Epithelial cell of esophagus (primary cell): ENCODE data around the gene SEPTIN14.
"Not testable (repeated sequence)": the region's sequence is repeated elsewhere in the genome, so short reads cannot be mapped to it uniquely, and the experiment has no call there.

Experiments used
- DNase-seq: peaks from one replicate; pipeline ENCODE4 v3.0.0; 2010; ENCODE audit warnings: low read depth
- H3K4me3 ChIP-seq: 2 replicates; pipeline ENCODE4 v1.5.1; 2011; ENCODE audit warnings: mild to moderate bottlenecking, low read length, control low read depth
- CTCF ChIP-seq: IDR thresholded peaks from 2 replicates; pipeline ENCODE4 v1.5.1; 2011; ENCODE audit warnings: low read depth, mild to moderate bottlenecking, low read length, control low read depth, inconsistent platforms; ENCODE audit not compliant: insufficient read depth; ENCODE audit errors: missing control alignments

SEPTIN14 gene

DNA sequence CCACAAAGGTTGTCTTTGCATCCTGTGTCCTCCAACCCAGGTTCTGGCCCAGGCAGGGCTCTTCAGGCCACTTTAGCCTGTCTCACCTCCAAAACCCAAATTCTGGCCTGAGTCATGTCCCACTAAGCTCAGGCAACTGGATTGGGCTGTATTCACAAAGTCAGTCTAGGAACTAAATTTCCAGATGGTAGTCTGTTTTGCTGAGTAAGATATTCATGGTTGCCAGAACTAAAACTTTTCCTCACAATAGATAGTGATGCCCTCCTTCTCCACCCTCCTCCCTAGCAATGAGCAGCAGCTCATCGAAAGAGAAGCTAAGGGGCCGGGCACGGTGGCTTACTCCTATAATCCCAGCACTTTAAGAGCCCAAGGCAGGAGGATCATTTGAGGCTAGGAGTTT, 21.8 kb upstream of the SEPTIN14 start:
- TF ChIP-seq CTCF: no peak
- no peak overlapping the region for H3K4me3 ChIP-seq
- DNase-seq: no peak

GRCh38 chr7:55878691-55879090, 16.1 kb upstream of the SEPTIN14 start:
- TF ChIP-seq CTCF: no peak
- no peak for DNase-seq
- no peak overlapping the region for H3K4me3 ChIP-seq

DNA sequence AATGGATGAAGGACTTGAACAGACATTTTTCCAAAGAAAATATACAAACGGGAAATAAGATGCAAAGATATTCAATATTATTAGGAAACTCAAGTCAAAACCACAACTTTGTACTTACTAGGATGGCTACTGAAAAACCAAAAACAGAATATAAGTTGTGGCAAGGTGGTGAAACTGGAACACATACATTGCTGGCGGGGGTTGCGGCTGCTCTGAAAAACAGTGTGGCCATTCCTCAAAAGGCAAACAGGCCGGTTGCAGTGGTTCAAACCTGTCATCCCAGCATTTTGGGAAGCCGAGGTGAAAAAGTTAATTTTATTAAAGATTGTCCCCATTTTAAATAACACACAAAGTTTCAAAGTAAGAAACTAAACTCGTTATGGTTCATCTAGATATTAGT, 14.8 kb upstream of the SEPTIN14 start:
- TF ChIP-seq CTCF: no peak
- H3K4me3 ChIP-seq: no peak overlapping the region
- DNase-seq: no peak

DNA sequence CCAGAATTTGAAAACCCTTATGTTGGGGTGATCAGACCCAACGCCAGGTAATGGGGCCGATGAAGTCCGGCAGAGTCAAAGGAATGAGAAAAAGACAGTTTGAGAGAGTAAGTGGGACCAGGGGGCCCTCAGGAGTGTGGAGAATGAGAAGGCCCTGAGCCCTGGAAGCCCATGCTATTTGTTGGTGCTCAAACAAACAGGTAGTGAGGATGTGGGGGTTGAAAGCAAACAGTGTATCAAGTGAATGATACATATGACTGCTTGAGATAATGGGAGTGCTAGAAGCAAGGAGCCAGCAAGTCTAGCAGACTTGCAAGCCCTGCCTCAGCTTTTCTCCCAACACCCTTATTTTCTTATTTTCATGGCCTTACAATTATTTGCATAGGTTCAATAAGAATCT, 11.2 kb upstream of the SEPTIN14 start:
- DNase-seq: no peak
- H3K4me3 ChIP-seq: no peak overlapping the region
- TF ChIP-seq CTCF: no peak

GRCh38 chr7:55871932-55872485, 9.5 kb upstream of the SEPTIN14 start:
- no peak for DNase-seq
- no peak overlapping the region for H3K4me3 ChIP-seq
- no peak for TF ChIP-seq CTCF

DNA sequence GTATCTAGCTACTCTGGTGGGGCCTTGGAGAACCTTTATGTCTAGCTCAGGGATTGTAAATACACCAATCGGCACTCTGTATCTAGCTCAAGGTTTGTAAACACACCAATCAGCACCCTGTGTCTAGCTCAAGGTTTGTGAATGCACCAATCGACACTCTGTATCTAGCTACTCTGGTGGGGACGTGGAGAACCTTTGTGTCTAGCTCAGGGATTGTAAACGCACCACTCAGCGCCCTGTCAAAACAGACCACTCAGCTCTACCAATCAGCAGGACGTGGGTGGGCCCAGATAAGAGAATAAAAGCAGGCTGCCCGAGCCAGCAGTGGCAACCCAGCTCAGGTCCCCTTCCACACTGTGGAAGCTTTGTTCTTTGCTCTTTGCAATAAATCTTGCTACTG, 6.4 kb upstream of the SEPTIN14 start:
- H3K4me3 ChIP-seq, DNase-seq: not testable (repeated sequence)

DNA sequence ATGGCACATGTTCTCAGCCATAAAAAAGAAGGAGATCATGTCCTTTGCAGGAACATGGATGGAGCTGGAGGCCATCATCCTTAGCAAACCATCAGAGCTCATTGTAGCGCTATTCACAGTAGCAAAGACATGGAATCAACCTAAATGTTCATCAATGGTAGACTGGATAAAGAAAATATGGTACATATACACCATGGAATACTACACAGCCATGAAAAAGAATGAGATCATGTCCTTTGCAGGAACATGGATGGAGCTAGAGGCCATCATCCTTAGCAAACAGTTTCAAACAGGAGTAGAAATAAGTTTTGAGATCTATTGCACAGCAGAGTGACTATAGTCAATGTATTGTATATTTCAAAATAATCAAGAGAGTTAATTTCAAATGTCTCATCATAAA, 17.4 kb downstream of the SEPTIN14 start:
- H3K4me3 ChIP-seq, DNase-seq: not testable (repeated sequence)

DNA sequence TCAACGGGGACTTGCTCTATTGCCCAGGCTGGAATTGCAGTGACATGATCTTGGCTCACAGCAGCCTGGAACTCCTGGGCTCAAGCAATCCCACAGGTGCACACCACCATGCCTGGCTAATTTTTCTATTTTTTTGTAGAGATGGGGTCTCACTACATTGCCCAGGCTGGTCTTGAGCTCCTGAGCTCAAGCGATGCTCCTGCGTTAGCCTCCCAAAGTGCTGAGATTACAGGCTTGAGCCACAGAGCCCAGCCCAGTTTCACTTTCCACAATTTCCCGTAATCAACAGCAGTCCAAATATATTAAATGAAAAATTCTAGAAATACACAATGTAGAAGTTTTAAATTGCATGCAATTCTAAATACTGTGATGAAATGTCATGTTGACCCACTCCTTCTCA, 24.0 kb downstream of the SEPTIN14 start:
- no peak overlapping the region for H3K4me3 ChIP-seq
- no peak for DNase-seq
- TF ChIP-seq CTCF: no peak
